ENCODE measurements around the gene HTR2A.
"Not testable (repeated sequence)": the region's sequence is repeated elsewhere in the genome, so short reads cannot be mapped to it uniquely, and the experiment has no call there.

HTR2A gene

DNA sequence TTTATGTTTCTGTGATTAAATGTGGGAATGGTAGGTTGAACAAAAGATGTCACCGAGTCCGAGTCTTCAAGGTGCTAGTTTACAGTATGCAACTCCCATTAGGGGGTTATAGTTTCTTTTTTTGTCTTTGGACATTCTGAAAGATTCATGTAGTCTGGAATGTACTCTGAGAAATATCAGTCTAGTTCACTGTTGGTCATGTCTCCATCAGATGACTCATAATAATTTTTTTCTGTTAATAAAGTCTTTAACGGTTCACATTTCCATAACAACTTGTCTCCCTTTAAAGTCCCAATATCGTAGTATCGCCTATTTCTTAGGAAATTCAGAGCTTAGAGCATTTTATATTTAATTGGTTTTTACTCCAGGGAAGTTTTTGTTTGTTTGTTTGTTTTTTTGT lies 86.4 kb downstream of the HTR2A start:
- Mint-ChIP-seq H3K9me3 (peaks cover 26% of the 10 kb centered on the region), H3K4me3 (no peak overlapping the region), H3K4me1 (no peaks in the 10 kb centered on the region), H3K27ac (no peak overlapping the region), H3K27me3 (ENCODE audit: low read depth, poor library complexity) (no peaks in the 10 kb centered on the region), H3K36me3 (ENCODE audit: low read depth) (no peaks in the 10 kb centered on the region)
- TF ChIP-seq CTCF (IDR thresholded peaks at IDR 0.05) = no peak
- DNase-seq = no peak

DNA sequence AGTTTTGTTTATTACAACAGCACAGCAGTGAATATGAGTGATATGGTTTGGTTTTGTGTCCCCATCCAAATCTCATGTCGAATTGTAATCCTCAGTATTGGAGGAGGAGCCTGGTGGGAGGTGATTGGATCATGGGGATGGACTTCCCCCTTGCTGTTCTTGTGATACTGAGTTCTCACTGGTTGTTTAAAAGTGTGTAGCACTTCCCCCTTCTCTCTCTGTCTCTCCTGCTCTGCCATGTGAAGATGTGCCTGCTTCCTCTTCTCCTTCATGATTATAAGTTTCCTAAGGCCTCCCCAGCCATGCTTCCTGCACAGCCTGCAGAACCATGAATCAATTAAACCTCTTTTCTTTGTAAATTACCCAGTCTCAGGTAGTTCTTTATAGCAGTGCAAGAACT lies 91.9 kb downstream of the HTR2A start:
- H3K9me3 Mint-ChIP-seq; H3K27ac Mint-ChIP-seq; H3K27me3 Mint-ChIP-seq (ENCODE audit: low read depth, poor library complexity); H3K4me1 Mint-ChIP-seq; DNase-seq; H3K4me3 Mint-ChIP-seq; H3K36me3 Mint-ChIP-seq (ENCODE audit: low read depth): not testable (repeated sequence)

DNA sequence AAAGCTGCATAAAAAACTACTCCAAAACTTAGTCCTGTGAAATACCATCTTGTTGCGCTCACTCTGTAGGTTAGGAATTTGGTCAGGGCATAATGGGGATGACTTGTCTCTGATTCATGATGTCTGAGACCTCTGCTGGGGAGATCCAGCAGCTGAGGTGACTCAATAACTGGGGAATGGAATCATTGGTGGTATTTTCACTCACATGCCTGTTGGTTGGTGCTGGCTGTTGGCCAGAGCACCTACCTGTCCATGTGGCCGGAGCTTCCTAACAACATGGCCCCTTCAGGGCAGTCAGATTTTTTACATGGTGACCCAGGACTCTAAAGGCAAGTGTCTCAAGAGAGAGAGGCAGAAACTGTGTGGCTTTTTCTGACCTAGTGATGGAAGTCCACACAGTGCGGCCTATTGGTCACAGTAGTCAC lies 92.5 kb downstream of the HTR2A start:
- no peaks in the 10 kb centered on the region for H3K9me3 Mint-ChIP-seq
- no peak for DNase-seq
- H3K4me3 Mint-ChIP-seq = no peak overlapping the region
- no peaks in the 10 kb centered on the region for H3K27me3 Mint-ChIP-seq (ENCODE audit: low read depth, poor library complexity)
- H3K27ac Mint-ChIP-seq = no peak overlapping the region
- TF ChIP-seq CTCF (IDR thresholded peaks at IDR 0.05) = no peak
- no peaks in the 10 kb centered on the region for H3K36me3 Mint-ChIP-seq (ENCODE audit: low read depth)
- H3K4me1 Mint-ChIP-seq = no peaks in the 10 kb centered on the region

DNA sequence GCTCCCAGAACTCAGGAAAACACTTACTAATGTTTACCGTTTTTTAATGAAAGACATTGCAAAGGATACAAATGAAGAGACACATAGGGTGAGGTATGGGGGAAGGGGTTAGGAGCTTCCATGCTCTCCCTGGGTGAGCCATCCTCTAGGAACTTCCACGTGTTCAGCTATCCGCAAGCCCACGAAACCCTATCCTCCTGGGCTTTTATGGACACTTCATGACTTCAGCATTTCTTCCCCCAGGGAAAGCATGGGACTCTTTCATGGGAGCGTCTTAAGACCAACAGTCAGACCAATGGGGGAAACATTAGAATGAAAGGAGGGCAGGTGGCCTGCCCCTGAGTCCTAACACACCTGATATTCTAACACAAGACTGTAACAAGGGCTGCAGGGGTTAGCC lies 93.3 kb downstream of the HTR2A start:
- DNase-seq = no peak
- Mint-ChIP-seq H3K27ac (no peak overlapping the region), H3K36me3 (ENCODE audit: low read depth) (no peaks in the 10 kb centered on the region)

GRCh38 chr13:46801858-46802257 lies 95.0 kb downstream of the HTR2A start:
- Mint-ChIP-seq H3K4me1 (peaks cover 10% of the 10 kb centered on the region), H3K27me3 (ENCODE audit: low read depth, poor library complexity) (peaks cover 3% of the 10 kb centered on the region), H3K4me3 (no peak overlapping the region), H3K27ac (no peak overlapping the region), H3K36me3 (ENCODE audit: low read depth) (no peaks in the 10 kb centered on the region), H3K9me3 (no peaks in the 10 kb centered on the region)
- no peak for TF ChIP-seq CTCF (IDR thresholded peaks at IDR 0.05)
- no peak for DNase-seq

More for the DNA sequence above, 93.3 kb downstream of the HTR2A start:
- Mint-ChIP-seq H3K9me3 (no peaks in the 10 kb centered on the region), H3K4me3 (no peak overlapping the region), H3K4me1 (no peaks in the 10 kb centered on the region), H3K27me3 (ENCODE audit: low read depth, poor library complexity) (no peaks in the 10 kb centered on the region)
- TF ChIP-seq CTCF (IDR thresholded peaks at IDR 0.05) = no peak

DNA sequence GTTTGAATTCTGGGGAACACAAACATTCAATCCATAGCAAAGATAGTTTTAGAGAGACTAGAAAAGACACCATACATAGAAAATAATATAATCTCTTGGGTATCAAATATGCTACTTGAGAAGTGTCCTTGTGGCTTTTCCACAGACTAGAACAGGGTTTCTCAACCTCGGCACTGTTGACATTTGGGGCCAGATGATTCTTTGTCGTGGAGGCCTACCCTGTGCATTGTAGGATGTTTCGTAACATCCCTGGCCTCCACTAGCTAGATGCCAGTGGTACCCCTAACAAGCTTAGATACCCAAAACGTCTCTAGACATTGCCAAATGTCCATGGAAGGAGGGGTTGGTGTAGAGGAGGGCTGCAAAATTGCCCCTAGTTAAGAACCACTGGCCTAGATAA lies 97.7 kb downstream of the HTR2A start:
- H3K36me3 Mint-ChIP-seq (ENCODE audit: low read depth) = peaks cover 9% of the 10 kb centered on the region
- H3K4me1 Mint-ChIP-seq = peaks cover 33% of the 10 kb centered on the region
- DNase-seq = no peak
- no peak overlapping the region for H3K4me3 Mint-ChIP-seq
- TF ChIP-seq CTCF (IDR thresholded peaks at IDR 0.05) = no peak
- H3K27me3 Mint-ChIP-seq (ENCODE audit: low read depth, poor library complexity) = peaks cover 3% of the 10 kb centered on the region
- no peak overlapping the region for H3K27ac Mint-ChIP-seq
- H3K9me3 Mint-ChIP-seq = no peaks in the 10 kb centered on the region
